ENCODE measurements around the gene IMMT.
"Not testable (repeated sequence)": the region's sequence is repeated elsewhere in the genome, so short reads cannot be mapped to it uniquely, and the experiment has no call there.

The IMMT gene

GRCh38 chr2:86230961-86231360, 35.7 kb upstream of the IMMT start:
- H3K79me1 ChIP-seq (replicated peaks; ENCODE audit: low read length, poor library complexity, severe bottlenecking): no peaks in the 10 kb centered on the region
- H3K23ac ChIP-seq (ENCODE audit: low read length in 2 of 2): no peak overlapping the region
- peaks cover 0 to 19% of the 10 kb centered on the region in 2 experiments for H3K27me3 ChIP-seq (ENCODE audit: control insufficient read depth in 1 of 2, insufficient read depth in 1 of 2, low read length in 2 of 2)
- no peak overlapping the region for H2BK15ac ChIP-seq (ENCODE audit: low read depth, poor library complexity, severe bottlenecking)
- no peak for DNase-seq
- no peak overlapping the region for H2BK120ac ChIP-seq (ENCODE audit: low read depth, low read length)
- WGBS: 65% methylated on average over 5 of the region's 5 CpGs
- no peak overlapping the region for H4K91ac ChIP-seq (ENCODE audit: low read length)
- H3K4me1 ChIP-seq (ENCODE audit: control insufficient read depth, insufficient read depth, low read depth, low read length): no peaks in the 10 kb centered on the region
- H3K4me3 ChIP-seq (ENCODE audit: insufficient read depth in 1 of 2, low read depth in 1 of 2, low read length in 2 of 2): no peak overlapping the region
- no peak overlapping the region for H3K9ac ChIP-seq (ENCODE audit: low read length)
- no peak overlapping the region for H4K8ac ChIP-seq (ENCODE audit: low read length)
- no peak overlapping the region for H2BK5ac ChIP-seq (ENCODE audit: low read depth, low read length, poor library complexity, severe bottlenecking)
- no peak overlapping the region for H2AK5ac ChIP-seq (ENCODE audit: low read length, severe bottlenecking)
- no peaks in the 10 kb centered on the region for H3K36me3 ChIP-seq (ENCODE audit: control insufficient read depth in 1 of 2, insufficient read depth in 2 of 2, low read depth in 1 of 2, low read length in 2 of 2)
- no peak overlapping the region for H3K4me2 ChIP-seq (ENCODE audit: low read length, poor library complexity, severe bottlenecking)
- no peak overlapping the region for H3K4ac ChIP-seq (ENCODE audit: low read depth in 1 of 2, low read length in 2 of 2)
- no peaks in the 10 kb centered on the region for H3K9me3 ChIP-seq (ENCODE audit: control insufficient read depth, low read length)
- H3K18ac ChIP-seq (ENCODE audit: low read depth in 1 of 2, low read length in 2 of 2): no peak overlapping the region
- no peak overlapping the region for H3K27ac ChIP-seq (ENCODE audit: low read length, poor library complexity, severe bottlenecking)
- no peak overlapping the region for H3K14ac ChIP-seq (ENCODE audit: low read length in 2 of 2)
- no peak overlapping the region for H2BK12ac ChIP-seq (ENCODE audit: low read length in 2 of 2)
- H2AFZ ChIP-seq (ENCODE audit: low read depth, low read length): no peak overlapping the region

DNA sequence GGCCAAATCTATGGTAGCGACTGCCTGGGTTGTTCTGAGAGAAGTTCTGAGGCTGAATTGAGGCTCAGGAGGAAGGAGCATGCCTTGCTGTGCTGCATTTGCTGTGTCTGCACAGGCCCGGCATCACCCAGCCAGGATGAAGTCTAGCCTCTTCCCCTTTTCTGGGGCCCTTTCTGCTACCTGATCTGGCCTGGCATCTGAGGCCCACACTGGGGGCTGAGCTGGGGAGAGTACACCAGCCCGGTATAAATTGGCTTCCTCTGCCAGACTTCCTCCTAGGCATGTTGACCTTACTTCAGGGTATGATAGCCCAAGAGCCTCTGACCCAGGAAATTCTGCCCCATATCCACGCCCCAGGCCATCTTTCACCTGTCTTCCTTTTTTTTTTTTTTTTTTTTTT, 34.0 kb upstream of the IMMT start:
- Histone ChIP-seq H3K9ac (ENCODE audit: low read length) (no peak overlapping the region), H2AFZ (ENCODE audit: low read depth, low read length) (no peak overlapping the region), H4K91ac (ENCODE audit: low read length) (no peak overlapping the region), H3K4me3 (ENCODE audit: insufficient read depth in 1 of 2, low read depth in 1 of 2, low read length in 2 of 2) (no peak overlapping the region), H2AK5ac (ENCODE audit: low read length, severe bottlenecking) (no peak overlapping the region), H3K4me2 (ENCODE audit: low read length, poor library complexity, severe bottlenecking) (no peak overlapping the region), H3K14ac (ENCODE audit: low read length in 2 of 2) (no peak overlapping the region), H3K27me3 (ENCODE audit: control insufficient read depth in 1 of 2, insufficient read depth in 1 of 2, low read length in 2 of 2) (peaks cover 0 to 19% of the 10 kb centered on the region in 2 experiments), H2BK5ac (ENCODE audit: low read depth, low read length, poor library complexity, severe bottlenecking) (no peak overlapping the region), H2BK120ac (ENCODE audit: low read depth, low read length) (no peak overlapping the region), H2BK12ac (ENCODE audit: low read length in 2 of 2) (no peak overlapping the region), H3K18ac (ENCODE audit: low read depth in 1 of 2, low read length in 2 of 2) (no peak overlapping the region), H3K4ac (ENCODE audit: low read depth in 1 of 2, low read length in 2 of 2) (no peak overlapping the region), H2BK15ac (ENCODE audit: low read depth, poor library complexity, severe bottlenecking) (no peak overlapping the region), H3K27ac (ENCODE audit: low read length, poor library complexity, severe bottlenecking) (no peak overlapping the region), H3K4me1 (ENCODE audit: control insufficient read depth, insufficient read depth, low read depth, low read length) (no peaks in the 10 kb centered on the region), H3K36me3 (ENCODE audit: control insufficient read depth in 1 of 2, insufficient read depth in 2 of 2, low read depth in 1 of 2, low read length in 2 of 2) (no peaks in the 10 kb centered on the region), H3K9me3 (ENCODE audit: control insufficient read depth, low read length) (no peaks in the 10 kb centered on the region), H3K79me1 (replicated peaks; ENCODE audit: low read length, poor library complexity, severe bottlenecking) (no peaks in the 10 kb centered on the region), H4K8ac (ENCODE audit: low read length) (no peak overlapping the region), H3K23ac (ENCODE audit: low read length in 2 of 2) (peak overlapping the region in 1 of 2 experiments; percentile 61)
- 88% methylated on average over 3 of the region's 4 CpGs for WGBS
- DNase-seq: no peak

DNA sequence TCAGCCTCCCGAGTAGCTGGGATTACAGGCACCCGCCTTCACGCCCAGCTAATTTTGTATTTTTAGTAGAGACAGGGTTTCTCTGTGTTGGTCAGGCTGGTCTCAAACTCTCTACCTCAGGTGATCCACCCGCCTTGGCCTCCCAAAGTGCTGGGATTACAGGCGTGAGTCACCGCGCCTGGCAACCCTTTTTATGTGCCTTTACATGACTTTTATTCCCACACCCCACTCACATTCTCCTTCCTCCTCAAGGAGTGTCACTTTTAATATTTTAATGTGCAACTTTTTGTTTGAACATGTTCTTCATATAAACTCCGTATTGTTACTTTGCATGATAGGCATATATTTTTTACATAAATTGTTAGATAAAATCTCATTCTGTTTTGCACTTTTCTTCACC, 33.3 kb upstream of the IMMT start:
- H3K4me2 ChIP-seq (ENCODE audit: low read length, poor library complexity, severe bottlenecking); H3K36me3 ChIP-seq (ENCODE audit: control insufficient read depth in 1 of 2, insufficient read depth in 2 of 2, low read depth in 1 of 2, low read length in 2 of 2); H3K4me3 ChIP-seq (ENCODE audit: insufficient read depth in 1 of 2, low read depth in 1 of 2, low read length in 2 of 2); H3K14ac ChIP-seq (ENCODE audit: low read length in 2 of 2); H2AK5ac ChIP-seq (ENCODE audit: low read length, severe bottlenecking); H3K9ac ChIP-seq (ENCODE audit: low read length); H3K23ac ChIP-seq (ENCODE audit: low read length in 2 of 2); H2BK12ac ChIP-seq (ENCODE audit: low read length in 2 of 2); H3K4ac ChIP-seq (ENCODE audit: low read depth in 1 of 2, low read length in 2 of 2); H3K27ac ChIP-seq (ENCODE audit: low read length, poor library complexity, severe bottlenecking); H3K9me3 ChIP-seq (ENCODE audit: control insufficient read depth, low read length); H2AFZ ChIP-seq (ENCODE audit: low read depth, low read length); H4K91ac ChIP-seq (ENCODE audit: low read length); H2BK15ac ChIP-seq (ENCODE audit: low read depth, poor library complexity, severe bottlenecking); H3K79me1 ChIP-seq (replicated peaks; ENCODE audit: low read length, poor library complexity, severe bottlenecking); H3K18ac ChIP-seq (ENCODE audit: low read depth in 1 of 2, low read length in 2 of 2); H4K8ac ChIP-seq (ENCODE audit: low read length); H2BK5ac ChIP-seq (ENCODE audit: low read depth, low read length, poor library complexity, severe bottlenecking); H3K4me1 ChIP-seq (ENCODE audit: control insufficient read depth, insufficient read depth, low read depth, low read length); H2BK120ac ChIP-seq (ENCODE audit: low read depth, low read length); DNase-seq: not testable (repeated sequence)
- WGBS: 93% methylated on average over 6 of the region's 8 CpGs
- H3K27me3 ChIP-seq (ENCODE audit: control insufficient read depth in 1 of 2, insufficient read depth in 1 of 2, low read length in 2 of 2): peaks cover 0 to 16% of the 10 kb centered on the region in 2 experiments

DNA sequence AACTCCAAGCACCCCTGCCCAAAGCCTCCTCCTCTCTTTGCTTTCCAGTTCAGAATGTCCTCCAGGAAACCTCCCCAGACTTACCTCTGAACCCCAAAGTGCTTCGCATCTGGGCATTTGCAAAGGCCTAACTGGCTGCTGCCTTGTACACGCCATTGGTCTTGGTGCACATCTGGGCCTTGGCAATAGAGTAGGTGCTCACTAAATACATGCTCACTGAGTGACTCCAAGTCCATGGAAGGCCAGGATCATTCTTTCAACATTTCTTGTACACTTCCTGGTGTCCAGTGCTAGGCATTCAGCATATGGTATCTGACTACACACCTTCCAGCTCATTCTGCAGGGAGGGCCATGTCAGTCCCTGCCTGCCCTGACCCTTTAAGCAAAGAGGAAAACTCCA, 32.4 kb upstream of the IMMT start:
- no peak overlapping the region for H4K91ac ChIP-seq (ENCODE audit: low read length)
- no peak overlapping the region for H3K18ac ChIP-seq (ENCODE audit: low read depth in 1 of 2, low read length in 2 of 2)
- H3K4me3 ChIP-seq (ENCODE audit: insufficient read depth in 1 of 2, low read depth in 1 of 2, low read length in 2 of 2): no peak overlapping the region
- H3K4me1 ChIP-seq (ENCODE audit: control insufficient read depth, insufficient read depth, low read depth, low read length): peaks cover 6% of the 10 kb centered on the region
- H3K14ac ChIP-seq (ENCODE audit: low read length in 2 of 2): no peak overlapping the region
- no peak overlapping the region for H3K27ac ChIP-seq (ENCODE audit: low read length, poor library complexity, severe bottlenecking)
- no peaks in the 10 kb centered on the region for H3K79me1 ChIP-seq (replicated peaks; ENCODE audit: low read length, poor library complexity, severe bottlenecking)
- H2BK5ac ChIP-seq (ENCODE audit: low read depth, low read length, poor library complexity, severe bottlenecking): no peak overlapping the region
- no peak overlapping the region for H3K4ac ChIP-seq (ENCODE audit: low read depth in 1 of 2, low read length in 2 of 2)
- 83% methylated on average over 2 of the region's 2 CpGs for WGBS
- H2AFZ ChIP-seq (ENCODE audit: low read depth, low read length): no peak overlapping the region
- H4K8ac ChIP-seq (ENCODE audit: low read length): no peak overlapping the region
- H3K23ac ChIP-seq (ENCODE audit: low read length in 2 of 2): no peak overlapping the region
- no peak overlapping the region for H2BK120ac ChIP-seq (ENCODE audit: low read depth, low read length)
- no peak overlapping the region for H2BK15ac ChIP-seq (ENCODE audit: low read depth, poor library complexity, severe bottlenecking)
- peaks cover 0 to 10% of the 10 kb centered on the region in 2 experiments for H3K27me3 ChIP-seq (ENCODE audit: control insufficient read depth in 1 of 2, insufficient read depth in 1 of 2, low read length in 2 of 2)
- no peak overlapping the region for H2BK12ac ChIP-seq (ENCODE audit: low read length in 2 of 2)
- no peaks in the 10 kb centered on the region for H3K36me3 ChIP-seq (ENCODE audit: control insufficient read depth in 1 of 2, insufficient read depth in 2 of 2, low read depth in 1 of 2, low read length in 2 of 2)
- H3K4me2 ChIP-seq (ENCODE audit: low read length, poor library complexity, severe bottlenecking): no peak overlapping the region
- no peak for DNase-seq
- H3K9me3 ChIP-seq (ENCODE audit: control insufficient read depth, low read length): no peaks in the 10 kb centered on the region
- no peak overlapping the region for H2AK5ac ChIP-seq (ENCODE audit: low read length, severe bottlenecking)
- H3K9ac ChIP-seq (ENCODE audit: low read length): no peak overlapping the region
